Measurements from ENCODE around the gene KLK15. TPM values are rescaled to one million over a fixed set of nuclear protein-coding genes. Genes with fewer than 3 reads are reported as not detected.
"Not testable (repeated sequence)": the region's sequence is repeated elsewhere in the genome, so short reads cannot be mapped to it uniquely, and the experiment has no call there.

The KLK15 gene
- total RNA-seq, 1 experiment from 2014 or later: not detected

GRCh38 chr19:50821248-50821612 lies 12.1 kb downstream of the KLK15 start:
- no peak for DNase-seq (ENCODE audit: low read depth)

DNA sequence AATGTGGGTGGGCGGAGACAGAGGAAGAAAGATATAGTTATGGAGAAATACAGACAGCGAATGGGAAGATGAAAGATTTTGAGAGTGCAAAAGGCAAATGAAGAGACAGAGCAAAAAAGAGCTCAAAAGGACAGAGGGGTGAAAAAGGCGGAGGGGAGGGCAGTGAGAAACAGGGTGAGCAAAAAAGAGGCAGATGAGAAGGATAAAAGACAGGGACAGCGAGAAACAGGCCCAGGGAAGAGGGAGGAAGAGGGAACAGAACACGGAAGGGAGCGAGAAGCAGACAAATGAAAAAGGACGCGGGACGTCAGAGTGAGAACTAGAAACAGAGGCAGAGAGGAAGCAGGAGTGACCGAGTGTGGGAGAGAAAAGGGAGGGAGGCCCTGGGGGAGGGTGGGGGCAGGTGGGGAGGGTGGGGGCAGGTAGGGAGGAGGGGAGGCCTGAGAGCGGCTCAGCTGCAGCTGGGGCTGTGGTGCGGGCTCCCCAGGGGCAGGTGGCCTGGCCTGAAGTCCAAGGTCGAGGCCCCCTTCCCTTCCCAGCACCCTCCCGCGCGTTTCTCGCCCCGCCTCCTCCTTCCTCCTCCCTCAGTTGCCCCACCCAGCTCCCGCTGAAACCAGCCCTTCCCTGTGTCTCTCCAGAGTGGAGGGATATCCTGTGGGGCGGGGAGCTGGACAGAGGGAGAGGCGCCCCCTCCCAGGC lies 12.7 kb downstream of the KLK15 start:
- no peak for DNase-seq (ENCODE audit: low read depth)

- no peak for DNase-seq (ENCODE audit: low read depth)
These were observed 13.3 kb downstream of the KLK15 start for GRCh38 chr19:50820086-50820485.

DNA sequence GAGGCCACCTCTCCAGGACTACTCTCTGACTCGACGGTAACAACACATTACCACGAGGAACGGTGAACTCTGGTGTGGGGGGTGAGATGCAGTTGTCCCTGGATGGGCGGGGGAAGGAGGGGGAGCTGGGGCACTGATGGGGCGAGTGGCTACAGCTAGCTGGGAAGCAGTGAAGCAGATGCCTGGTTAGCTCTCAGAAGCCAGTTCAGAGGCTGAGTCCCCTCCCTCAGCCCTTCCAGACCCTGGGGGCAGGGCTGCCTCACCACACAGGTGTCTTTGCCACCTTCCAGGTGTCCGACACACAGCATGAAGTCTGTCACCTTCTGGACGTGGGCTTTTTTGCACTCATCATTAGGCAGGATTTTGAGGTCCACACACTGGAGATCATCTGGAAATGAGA lies 13.7 kb downstream of the KLK15 start:
- no peak for DNase-seq (ENCODE audit: low read depth)

DNA sequence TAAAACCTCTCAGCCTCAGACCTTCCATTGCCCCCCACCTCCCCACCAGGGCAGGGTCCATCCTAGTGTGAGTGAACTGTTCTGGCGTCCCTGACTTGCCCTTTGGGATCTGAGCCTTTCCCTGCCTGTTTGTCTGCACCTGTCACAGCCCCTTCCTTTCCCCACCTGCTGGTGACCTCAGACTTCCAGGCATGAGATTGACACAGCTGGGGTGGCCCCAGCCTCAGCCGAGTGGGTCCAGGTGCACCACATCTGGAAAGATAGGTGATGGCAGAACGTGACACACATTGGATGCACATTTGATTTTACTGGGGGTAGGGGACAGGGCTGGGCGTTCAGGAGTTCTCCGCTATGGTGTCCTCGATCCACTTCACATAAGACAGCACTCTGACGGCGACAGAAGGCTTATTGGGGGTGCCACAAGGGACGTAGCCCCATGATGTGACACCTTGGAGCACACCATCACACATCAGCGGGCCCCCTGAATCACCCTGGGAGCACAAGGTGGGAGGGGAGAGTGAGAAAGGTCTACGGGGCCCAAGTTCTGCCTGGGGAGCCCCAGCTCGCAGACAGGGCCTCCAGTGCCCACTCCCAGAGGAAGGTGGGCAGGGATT lies 14.4 kb downstream of the KLK15 start:
- no peak for DNase-seq (ENCODE audit: low read depth)

DNA sequence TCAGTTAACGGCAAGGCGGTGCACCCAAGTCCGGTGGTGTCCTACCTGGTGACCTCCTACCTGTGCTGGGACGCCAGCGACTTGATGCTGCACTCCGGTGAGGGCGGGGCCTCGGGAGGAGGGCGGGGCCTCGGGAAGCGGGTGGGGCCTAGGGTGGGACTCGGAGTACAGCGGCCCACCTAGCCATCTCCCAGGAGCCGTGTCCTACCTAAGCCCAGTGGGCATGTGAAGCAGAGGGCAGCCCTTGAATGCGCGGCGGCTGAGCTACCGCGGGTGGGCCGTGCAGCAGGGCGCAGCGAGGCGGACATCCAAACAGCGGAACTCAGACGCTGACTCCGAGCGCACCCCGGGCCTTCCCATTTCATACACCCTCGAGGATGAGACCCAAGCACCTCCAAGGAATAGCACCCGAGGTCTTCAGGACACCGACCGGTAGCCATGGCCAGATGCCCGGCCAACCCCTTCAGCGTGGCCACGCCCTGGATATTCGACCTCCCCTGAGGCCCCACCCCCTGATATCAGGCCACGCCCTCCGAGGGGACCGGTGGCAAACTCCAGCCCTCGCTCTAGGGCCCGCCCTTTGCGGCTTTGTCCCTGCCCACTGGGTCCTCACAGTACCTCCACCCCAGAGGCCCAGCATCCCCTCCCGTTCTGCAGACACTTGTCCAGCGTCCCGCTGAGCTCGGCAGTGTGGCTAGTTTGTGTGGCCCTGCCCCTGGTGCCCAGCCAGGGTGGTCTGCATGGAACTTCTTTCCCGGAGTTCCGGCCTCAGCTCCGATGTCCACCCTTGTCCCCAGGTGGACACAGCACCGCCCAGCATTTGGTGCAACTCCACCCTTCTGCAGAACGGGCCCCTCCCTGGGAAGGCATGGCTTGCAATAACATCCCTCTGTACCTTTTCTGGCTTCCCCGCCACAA lies 15.2 kb downstream of the KLK15 start:
- DNase-seq (ENCODE audit: low read depth): no peak

- no peak for DNase-seq (ENCODE audit: low read depth)
These were observed 17.9 kb downstream of the KLK15 start for GRCh38 chr19:50815439-50815838.

GRCh38 chr19:50814883-50815282 lies 18.5 kb downstream of the KLK15 start:
- no peak for DNase-seq (ENCODE audit: low read depth)

GRCh38 chr19:50812474-50812873 lies 20.9 kb downstream of the KLK15 start:
- no peak for DNase-seq (ENCODE audit: low read depth)

GRCh38 chr19:50811622-50812238 lies 21.6 kb downstream of the KLK15 start:
- not testable (repeated sequence) for DNase-seq (ENCODE audit: low read depth)

DNA sequence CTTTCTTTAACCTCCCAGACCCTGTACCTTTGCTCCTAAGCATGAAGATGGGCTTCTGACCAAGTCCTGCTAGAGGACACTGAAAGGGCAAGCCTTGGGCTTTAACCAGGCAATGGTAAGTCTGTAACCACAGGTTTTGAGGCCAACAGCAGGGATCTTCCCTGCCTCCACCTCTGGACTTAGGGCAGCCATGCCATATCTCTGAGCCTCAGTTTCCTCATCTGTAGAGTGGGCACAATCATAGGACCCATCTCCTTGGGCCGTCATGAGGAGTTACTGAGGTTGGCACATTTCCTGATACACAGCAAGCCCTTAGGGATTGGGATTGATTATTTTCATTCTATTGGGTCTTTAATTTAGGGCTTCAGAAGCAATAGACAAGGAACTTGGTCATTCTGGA lies 24.5 kb downstream of the KLK15 start:
- no peak for DNase-seq (ENCODE audit: low read depth)

- peak; percentile 97 for DNase-seq (ENCODE audit: low read depth)
These were observed 28.7 kb downstream of the KLK15 start for GRCh38 chr19:50804420-50805272.

- no peak for DNase-seq (ENCODE audit: low read depth)
These were observed 29.5 kb downstream of the KLK15 start for GRCh38 chr19:50803633-50804419.

DNA sequence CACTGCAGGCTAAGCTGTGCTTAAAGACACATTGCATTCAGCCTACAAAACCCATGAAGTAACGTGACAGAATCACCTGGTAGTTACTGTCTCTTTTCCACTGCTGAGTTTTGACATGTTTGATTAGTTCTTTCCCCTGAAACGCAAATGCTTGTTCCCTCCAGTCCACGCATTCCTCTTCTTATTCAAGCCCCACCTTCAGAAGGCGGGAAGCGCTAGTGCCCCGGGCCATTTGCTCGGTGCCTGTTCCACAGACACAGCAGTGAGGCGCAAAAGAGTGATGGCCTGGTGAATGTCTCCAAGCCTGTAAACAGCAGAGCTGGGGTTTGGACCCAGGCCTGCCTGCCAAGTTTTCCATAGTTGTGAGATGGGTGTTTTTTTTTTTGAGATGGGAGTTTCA lies 32.3 kb downstream of the KLK15 start:
- no peak for DNase-seq (ENCODE audit: low read depth)

DNA sequence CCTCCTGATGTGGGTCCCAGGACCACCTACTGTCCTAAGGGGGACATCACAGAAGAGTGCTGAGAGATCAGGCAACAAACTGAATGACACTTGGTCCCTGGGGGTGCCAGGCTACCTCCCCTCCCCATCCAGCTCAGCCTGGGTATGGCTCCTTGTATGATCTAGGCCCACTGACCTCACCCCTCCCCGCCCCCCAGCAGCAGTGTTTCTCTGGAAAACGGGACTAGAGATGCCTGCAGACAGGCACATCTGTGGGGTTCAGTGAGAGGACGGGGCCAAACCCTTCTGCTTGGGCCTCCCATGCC lies 33.9 kb downstream of the KLK15 start:
- DNase-seq (ENCODE audit: low read depth): no peak

GRCh38 chr19:50798659-50799546 lies 34.5 kb downstream of the KLK15 start:
- DNase-seq (ENCODE audit: low read depth): no peak

DNA sequence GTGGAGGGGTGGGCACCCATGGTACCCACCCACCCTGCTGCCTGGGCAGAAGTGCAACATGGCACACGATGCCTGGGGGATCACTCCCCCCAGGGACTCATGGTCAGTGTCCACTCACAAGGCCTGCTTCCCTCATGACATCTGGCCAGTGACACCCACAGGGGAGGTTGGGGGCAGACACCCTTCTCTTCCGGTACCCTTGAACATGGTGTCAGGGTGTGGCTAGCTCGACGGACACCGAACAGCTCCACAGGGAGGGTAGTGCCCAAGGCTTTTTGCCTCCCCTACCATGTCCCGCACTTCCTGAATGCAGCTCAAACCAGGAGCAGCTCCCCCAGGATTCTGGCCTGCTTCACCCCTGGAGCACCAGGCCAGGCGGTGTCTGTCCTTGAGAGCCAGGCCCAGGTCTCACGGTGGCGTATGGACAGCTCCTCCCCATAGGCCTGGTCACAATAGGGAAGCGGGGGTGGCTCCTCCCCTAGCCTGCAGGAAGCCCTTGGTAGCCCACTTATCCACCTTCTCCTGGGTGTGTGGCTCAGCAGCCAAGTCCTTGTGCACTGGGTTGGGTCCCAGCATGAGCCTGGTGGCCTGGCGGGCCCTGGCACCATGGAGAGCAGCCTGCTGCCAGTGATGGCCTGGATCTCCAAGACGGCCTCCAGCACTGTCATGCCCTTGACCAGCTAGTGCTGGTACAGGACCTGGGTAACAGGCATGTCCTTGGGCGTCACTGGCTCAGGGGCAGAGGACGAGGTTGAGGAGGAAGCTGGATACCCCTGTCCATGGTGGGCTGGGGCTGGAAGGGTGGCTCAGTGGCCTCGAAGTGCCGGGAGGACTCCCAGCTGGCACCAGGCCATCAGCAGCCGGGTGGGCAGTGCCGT lies 35.4 kb downstream of the KLK15 start:
- DNase-seq (ENCODE audit: low read depth): no peak

DNA sequence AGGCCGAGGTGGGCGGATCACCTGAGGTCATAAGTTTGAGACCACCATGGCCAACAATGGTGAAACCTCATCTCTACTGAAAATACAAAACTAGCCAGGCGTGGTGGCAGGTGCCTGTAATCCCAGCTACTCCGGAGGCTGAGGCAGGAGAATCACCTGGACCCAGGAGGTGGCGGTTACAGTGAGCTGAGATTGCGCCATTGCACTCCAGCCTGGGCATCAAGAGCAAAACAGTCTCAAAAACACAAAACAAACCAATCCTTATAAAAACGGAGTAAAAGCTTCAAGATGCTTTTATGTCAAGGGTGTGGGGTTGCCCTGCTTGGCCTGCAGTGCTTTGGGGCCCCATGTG lies 36.0 kb downstream of the KLK15 start:
- DNase-seq (ENCODE audit: low read depth): no peak
